H9 (cell line): ENCODE measurements around the gene CCDC78. TPM values are rescaled to one million over a fixed set of nuclear protein-coding genes. Genes with fewer than 3 reads are reported as not detected.

ENCODE experiments used
- DNase-seq: peaks from one replicate; pipeline ENCODE4 v3.0.0-alpha.2; 2017
- H2AFZ ChIP-seq: one replicate; pipeline ENCODE4 v1.6.1; 2013; ENCODE audit warnings: mild to moderate bottlenecking, low read length, control low read depth, moderate library complexity
- H2AK5ac ChIP-seq: 2 replicates; pipeline ENCODE4 v1.6.1; 2013; ENCODE audit warnings: low read length, control low read depth, mixed read lengths; ENCODE audit not compliant: insufficient read length
- H2BK120ac ChIP-seq: one replicate; pipeline ENCODE4 v1.6.1; 2013; ENCODE audit warnings: low read depth, mild to moderate bottlenecking, low read length, control low read depth, inconsistent platforms; ENCODE audit not compliant: poor library complexity, severe bottlenecking
- H2BK12ac ChIP-seq: 2 replicates; pipeline ENCODE4 v1.6.1; 2013; ENCODE audit warnings: low read length, control low read depth, mixed read lengths, low read depth; ENCODE audit not compliant: insufficient read length
- H2BK15ac ChIP-seq: 2 replicates; pipeline ENCODE4 v1.6.1; 2013; ENCODE audit warnings: low read depth, low read length, control low read depth
- H2BK20ac ChIP-seq: one replicate; pipeline ENCODE4 v1.6.1; 2013; ENCODE audit warnings: low read depth, mild to moderate bottlenecking, low read length, control low read depth, inconsistent platforms; ENCODE audit not compliant: poor library complexity, severe bottlenecking
- H2BK5ac ChIP-seq: 2 replicates; pipeline ENCODE4 v1.6.1; 2013; ENCODE audit warnings: low read length, control low read depth, mixed read lengths; ENCODE audit not compliant: insufficient read length
- H3K14ac ChIP-seq: 2 replicates; pipeline ENCODE4 v1.6.1; 2013; ENCODE audit warnings: low read length, control low read depth; ENCODE audit not compliant: insufficient read depth
- H3K18ac ChIP-seq: 2 replicates; pipeline ENCODE4 v1.6.1; 2013; ENCODE audit warnings: low read depth, mild to moderate bottlenecking, mixed read lengths, low read length, control low read depth; ENCODE audit not compliant: insufficient read length
- H3K23ac ChIP-seq: 2 replicates; pipeline ENCODE4 v1.6.1; 2013; ENCODE audit warnings: low read length, control low read depth, mixed read lengths, low read depth; ENCODE audit not compliant: insufficient read length
- H3K23me2 ChIP-seq: 2 replicates; pipeline ENCODE4 v1.6.1; 2013; ENCODE audit warnings: low read depth, mild to moderate bottlenecking, mixed read lengths, low read length, control low read depth; ENCODE audit not compliant: insufficient read length, poor library complexity, severe bottlenecking
- H3K27ac ChIP-seq: 2 replicates; pipeline ENCODE4 v1.5.1; 2013; ENCODE audit warnings: low read length, control low read depth, mixed read lengths, low read depth; ENCODE audit not compliant: insufficient read length
- H3K27me3 ChIP-seq: 2 replicates; pipeline ENCODE4 v1.6.1; 2013; ENCODE audit warnings: low read length, control low read depth, inconsistent platforms; ENCODE audit not compliant: insufficient read depth
- H3K4ac ChIP-seq: 2 replicates; pipeline ENCODE4 v1.6.1; 2013; ENCODE audit warnings: low read depth, mild to moderate bottlenecking, control low read depth, inconsistent platforms, low read length, moderate library complexity
- H3K4me1 ChIP-seq: 2 replicates; pipeline ENCODE4 v1.6.1; 2013; ENCODE audit warnings: low read length, control low read depth, inconsistent platforms; ENCODE audit not compliant: insufficient read depth
- H3K4me2 ChIP-seq: 2 replicates; pipeline ENCODE4 v1.6.1; 2013; ENCODE audit warnings: low read length, control low read depth, mixed read lengths; ENCODE audit not compliant: insufficient read length, insufficient read depth
- H3K56ac ChIP-seq: 2 replicates; pipeline ENCODE4 v1.6.1; 2013; ENCODE audit warnings: low read depth, mild to moderate bottlenecking, mixed read lengths, low read length, control low read depth; ENCODE audit not compliant: insufficient read length
- H3K79me1 ChIP-seq: 2 replicates; pipeline ENCODE4 v1.6.1; 2013; ENCODE audit warnings: low read depth, mild to moderate bottlenecking, moderate library complexity, low read length, control low read depth, inconsistent platforms; ENCODE audit not compliant: insufficient read depth, poor library complexity, severe bottlenecking
- H3K79me2 ChIP-seq: 2 replicates; pipeline ENCODE4 v1.6.1; 2013; ENCODE audit warnings: low read length, control low read depth, inconsistent platforms; ENCODE audit not compliant: insufficient read depth
- H3K9ac ChIP-seq: 2 replicates; pipeline ENCODE4 v1.6.1; 2013; ENCODE audit warnings: low read length, control low read depth, mixed read lengths; ENCODE audit not compliant: insufficient read length; ENCODE audit errors: extremely low read depth
- H3K9me3 ChIP-seq: one replicate; pipeline ENCODE4 v1.6.1; 2013; ENCODE audit warnings: low read depth, low read length, inconsistent platforms; ENCODE audit not compliant: control insufficient read depth
- H3T11ph ChIP-seq: one replicate; pipeline ENCODE4 v1.6.1; 2013; ENCODE audit warnings: mild to moderate bottlenecking, low read length, control low read depth, inconsistent platforms
- H4K20me1 ChIP-seq: one replicate; pipeline ENCODE4 v1.6.1; 2013; ENCODE audit not compliant: control insufficient read depth, insufficient read length, insufficient read depth
- H4K5ac ChIP-seq: 2 replicates; pipeline ENCODE4 v1.6.1; 2013; ENCODE audit warnings: low read depth, mild to moderate bottlenecking, mixed read lengths, low read length, control low read depth; ENCODE audit not compliant: insufficient read length
- H4K8ac ChIP-seq: replicated peaks from 2 replicates; pipeline ENCODE4 v1.6.1; 2013; ENCODE audit warnings: low read length, control low read depth, mixed read lengths, low read depth; ENCODE audit not compliant: insufficient read length
- H4K91ac ChIP-seq: 2 replicates; pipeline ENCODE4 v1.6.1; 2013; ENCODE audit warnings: low read depth, mild to moderate bottlenecking, moderate library complexity, mixed read lengths, low read length, control low read depth; ENCODE audit not compliant: insufficient read length
- H3K27ac Mint-ChIP-seq, 3 experiments: 2 replicates in 2 of 3; 3 replicates in 1 of 3; pipeline ENCODE4 v1.8.0; 2020 to 2021; ENCODE audit warnings: mixed read lengths in 3 of 3, mild to moderate bottlenecking in 1 of 3, moderate library complexity in 1 of 3
- H3K27me3 Mint-ChIP-seq: 2 replicates; pipeline ENCODE4 v1.8.0; 2021; ENCODE audit warnings: low read depth, mild to moderate bottlenecking, moderate library complexity, mixed read lengths
- H3K36me3 Mint-ChIP-seq, 3 experiments: 2 replicates in 2 of 3; 3 replicates in 1 of 3; pipeline ENCODE4 v1.8.0; 2020 to 2021; ENCODE audit warnings: low read depth in 3 of 3, mixed read lengths in 3 of 3; ENCODE audit not compliant: insufficient read depth in 1 of 3
- H3K4me1 Mint-ChIP-seq, 2 experiments: 2 replicates each; pipeline ENCODE4 v1.8.0; 2020; ENCODE audit warnings: mixed read lengths in 2 of 2
- H3K4me3 Mint-ChIP-seq, 2 experiments: 2 replicates in 1 of 2; 3 replicates in 1 of 2; pipeline ENCODE4 v1.8.0; 2020 to 2021; ENCODE audit warnings: mild to moderate bottlenecking in 2 of 2, mixed read lengths in 2 of 2, moderate library complexity in 1 of 2
- H3K9me3 Mint-ChIP-seq, 2 experiments: 2 replicates in 1 of 2; 3 replicates in 1 of 2; pipeline ENCODE4 v1.8.0; 2020; ENCODE audit warnings: mild to moderate bottlenecking in 2 of 2, mixed read lengths in 2 of 2, moderate library complexity in 1 of 2
- CTCF ChIP-seq: fragments of 200-600 bp; sonication (generic); conservative IDR thresholded peaks from 3 replicates; pipeline ENCODE4 v1.8.0; 2021; ENCODE audit warnings: antibody characterized with exemption, mild to moderate bottlenecking
- WGBS: extraction: QIAGEN DNeasy Blood & Tissue Kit; methylation state at CpG from one replicate; pipeline ENCODE4 v1.1.7; 2013; ENCODE audit warnings: missing lambda C conversion rate, low lambda C conversion rate, mixed read lengths; ENCODE audit not compliant: insufficient read length; ENCODE audit errors: extremely low coverage; 5-methylcytosine and 5-hydroxymethylcytosine counted together
- total RNA-seq: library from RNA; stranded (reverse); gene quantifications from 2 replicates; pipeline ENCODE4 v1.2.1, GENCODE V29; 2021

CCDC78 gene
- total RNA-seq, 1 experiment from 2014 or later = 12.1 TPM

GRCh38 chr16:706189-707061, 19.8 kb downstream of the CCDC78 start:
- Histone ChIP-seq H3K14ac (no peak overlapping the region; the same call in 1 of the 2 replicates), H3K4ac (no peak overlapping the region), H3K9ac (no peak overlapping the region), H3K23me2 (peaks cover 4% of the 10 kb centered on the region), H3T11ph (no peak overlapping the region), H4K91ac (no peak overlapping the region), H3K18ac (no peak overlapping the region), H2BK5ac (no peak overlapping the region), H2BK15ac (no peak overlapping the region), H2AFZ (no peak overlapping the region), H4K20me1 (no peaks in the 10 kb centered on the region), H2BK12ac (no peak overlapping the region), H3K56ac (no peak overlapping the region), H2BK120ac (no peak overlapping the region), H3K9me3 (no peaks in the 10 kb centered on the region), H4K8ac (no peak overlapping the region), H4K5ac (no peak overlapping the region), H3K23ac (no peak overlapping the region), H3K4me1 (no peaks in the 10 kb centered on the region), H3K79me1 (no peaks in the 10 kb centered on the region), H3K79me2 (no peaks in the 10 kb centered on the region), H2BK20ac (no peak overlapping the region), H2AK5ac (no peak overlapping the region), H3K27me3 (peaks cover 46% of the 10 kb centered on the region; the same call in 1 of the 2 replicates), H3K27ac (no peak overlapping the region), H3K4me2 (peak overlapping the region; percentile 49)
- TF ChIP-seq CTCF = no peak
- Mint-ChIP-seq H3K36me3 (peaks cover 0 to 3% (median 0%) of the 10 kb centered on the region in 3 experiments; a peak in 2 of 7 replicates), H3K27ac (no peak overlapping the region), H3K4me3 (peak overlapping the region; percentile 50 to 79), H3K4me1 (peaks cover 0 to 7% of the 10 kb centered on the region in 2 experiments; a peak in 1 of 4 replicates), H3K27me3 (peaks cover 86% of the 10 kb centered on the region), H3K9me3 (peaks cover 0 to 2% of the 10 kb centered on the region in 2 experiments; a peak in 2 of 5 replicates)
- no CpG with 5 or more reads among the region's 49 CpGs for WGBS
- no peak for DNase-seq
